ENCODE data around the gene UBB.

UBB gene

GRCh38 chr17:16380640-16381495, at the start of gene UBB:
UBB (plus strand) TSS chr17:16381091; CDS start chr17:16381908, 817 bp downstream.
- Mint-ChIP-seq H3K4me1 (ENCODE audit: low read depth) (peaks cover 45% of the 10 kb centered on the region), H3K9me3 (no peaks in the 10 kb centered on the region), H3K27me3 (no peaks in the 10 kb centered on the region), H3K4me3 (peak within 1 kb of the TSS; percentile 95), H3K36me3 (ENCODE audit: low read depth) (peaks cover 31% of the 10 kb centered on the region), H3K27ac (peak within 1 kb of the TSS; percentile 99)

- Mint-ChIP-seq H3K27ac (no peak overlapping the region), H3K27me3 (no peaks in the 10 kb centered on the region), H3K36me3 (ENCODE audit: low read depth) (peaks cover 14% of the 10 kb centered on the region), H3K4me3 (no peak overlapping the region), H3K9me3 (no peaks in the 10 kb centered on the region), H3K4me1 (ENCODE audit: low read depth) (no peaks in the 10 kb centered on the region)
Measured at GRCh38 chr17:16338391-16338790, 42.5 kb upstream of the UBB start.

- H3K4me1 Mint-ChIP-seq (ENCODE audit: low read depth): no peaks in the 10 kb centered on the region
- H3K36me3 Mint-ChIP-seq (ENCODE audit: low read depth): peaks cover 24% of the 10 kb centered on the region
- H3K27me3 Mint-ChIP-seq: no peaks in the 10 kb centered on the region
- no peak overlapping the region for H3K4me3 Mint-ChIP-seq
- no peak overlapping the region for H3K27ac Mint-ChIP-seq
- no peaks in the 10 kb centered on the region for H3K9me3 Mint-ChIP-seq
Measured at GRCh38 chr17:16339402-16339801, 41.5 kb upstream of the UBB start.

- Mint-ChIP-seq H3K9me3 (no peaks in the 10 kb centered on the region), H3K36me3 (ENCODE audit: low read depth) (peaks cover 24% of the 10 kb centered on the region), H3K27ac (no peak overlapping the region), H3K4me1 (ENCODE audit: low read depth) (no peaks in the 10 kb centered on the region), H3K4me3 (no peak overlapping the region), H3K27me3 (no peaks in the 10 kb centered on the region)
Measured at GRCh38 chr17:16339959-16340358, 40.9 kb upstream of the UBB start.

- H3K4me3 Mint-ChIP-seq: no peak overlapping the region
- peaks cover 30% of the 10 kb centered on the region for H3K36me3 Mint-ChIP-seq (ENCODE audit: low read depth)
- H3K4me1 Mint-ChIP-seq (ENCODE audit: low read depth): no peaks in the 10 kb centered on the region
- H3K27ac Mint-ChIP-seq: no peak overlapping the region
- no peaks in the 10 kb centered on the region for H3K9me3 Mint-ChIP-seq
- no peaks in the 10 kb centered on the region for H3K27me3 Mint-ChIP-seq
Measured at GRCh38 chr17:16342979-16343378, 37.9 kb upstream of the UBB start.

GRCh38 chr17:16343569-16343968, 37.3 kb upstream of the UBB start:
- H3K4me1 Mint-ChIP-seq (ENCODE audit: low read depth): no peaks in the 10 kb centered on the region
- no peaks in the 10 kb centered on the region for H3K27me3 Mint-ChIP-seq
- peaks cover 30% of the 10 kb centered on the region for H3K36me3 Mint-ChIP-seq (ENCODE audit: low read depth)
- H3K9me3 Mint-ChIP-seq: no peaks in the 10 kb centered on the region
- no peak overlapping the region for H3K27ac Mint-ChIP-seq
- no peak overlapping the region for H3K4me3 Mint-ChIP-seq

GRCh38 chr17:16345565-16345964, 35.3 kb upstream of the UBB start:
- Mint-ChIP-seq H3K9me3 (no peaks in the 10 kb centered on the region), H3K27ac (no peak overlapping the region), H3K27me3 (no peaks in the 10 kb centered on the region), H3K36me3 (ENCODE audit: low read depth) (peaks cover 42% of the 10 kb centered on the region), H3K4me3 (no peak overlapping the region), H3K4me1 (ENCODE audit: low read depth) (peaks cover 6% of the 10 kb centered on the region)

GRCh38 chr17:16346721-16347271, 34.1 kb upstream of the UBB start:
- Mint-ChIP-seq H3K9me3 (no peaks in the 10 kb centered on the region), H3K4me3 (no peak overlapping the region), H3K27ac (no peak overlapping the region), H3K4me1 (ENCODE audit: low read depth) (peaks cover 14% of the 10 kb centered on the region), H3K36me3 (ENCODE audit: low read depth) (peaks cover 49% of the 10 kb centered on the region), H3K27me3 (no peaks in the 10 kb centered on the region)

- Mint-ChIP-seq H3K36me3 (ENCODE audit: low read depth) (peaks cover 39% of the 10 kb centered on the region), H3K4me3 (no peak overlapping the region), H3K27ac (no peak overlapping the region), H3K4me1 (ENCODE audit: low read depth) (peaks cover 23% of the 10 kb centered on the region), H3K27me3 (no peaks in the 10 kb centered on the region), H3K9me3 (no peaks in the 10 kb centered on the region)
Measured at GRCh38 chr17:16348586-16348985, 32.3 kb upstream of the UBB start.

- Mint-ChIP-seq H3K4me1 (ENCODE audit: low read depth) (peaks cover 27% of the 10 kb centered on the region), H3K9me3 (no peaks in the 10 kb centered on the region), H3K4me3 (no peak overlapping the region), H3K36me3 (ENCODE audit: low read depth) (peaks cover 31% of the 10 kb centered on the region), H3K27ac (no peak overlapping the region), H3K27me3 (no peaks in the 10 kb centered on the region)
Measured at GRCh38 chr17:16349431-16349830, 31.5 kb upstream of the UBB start.

GRCh38 chr17:16351831-16352230, 29.1 kb upstream of the UBB start:
- Mint-ChIP-seq H3K36me3 (ENCODE audit: low read depth) (peaks cover 31% of the 10 kb centered on the region), H3K9me3 (no peaks in the 10 kb centered on the region), H3K4me3 (peak overlapping the region; percentile 98), H3K4me1 (ENCODE audit: low read depth) (peaks cover 27% of the 10 kb centered on the region), H3K27ac (peak overlapping the region; percentile 95), H3K27me3 (no peaks in the 10 kb centered on the region)

- H3K27ac Mint-ChIP-seq: peak overlapping the region; percentile 95
- no peaks in the 10 kb centered on the region for H3K9me3 Mint-ChIP-seq
- peaks cover 30% of the 10 kb centered on the region for H3K36me3 Mint-ChIP-seq (ENCODE audit: low read depth)
- peak overlapping the region; percentile 98 for H3K4me3 Mint-ChIP-seq
- no peaks in the 10 kb centered on the region for H3K27me3 Mint-ChIP-seq
- H3K4me1 Mint-ChIP-seq (ENCODE audit: low read depth): peaks cover 27% of the 10 kb centered on the region
Measured at GRCh38 chr17:16352303-16352666, 28.6 kb upstream of the UBB start.

GRCh38 chr17:16352667-16353316, 28.1 kb upstream of the UBB start:
- Mint-ChIP-seq H3K4me1 (ENCODE audit: low read depth) (peaks cover 27% of the 10 kb centered on the region), H3K27ac (peak overlapping the region; percentile 95), H3K4me3 (peak overlapping the region; percentile 98), H3K9me3 (no peaks in the 10 kb centered on the region), H3K36me3 (ENCODE audit: low read depth) (peaks cover 26% of the 10 kb centered on the region), H3K27me3 (no peaks in the 10 kb centered on the region)

- Mint-ChIP-seq H3K9me3 (no peaks in the 10 kb centered on the region), H3K27me3 (no peaks in the 10 kb centered on the region), H3K36me3 (ENCODE audit: low read depth) (peaks cover 26% of the 10 kb centered on the region), H3K4me3 (peak within 1 kb of the TSS; percentile 98), H3K27ac (peak within 1 kb of the TSS; percentile 95), H3K4me1 (ENCODE audit: low read depth) (peaks cover 27% of the 10 kb centered on the region)
Measured at GRCh38 chr17:16353317-16354174, 27.3 kb upstream of the UBB start, which contains the start of gene CENPV. CENPV (minus strand) TSS chr17:16353469; CDS start chr17:16353436, 33 bp downstream.

All from stimulated activated naive CD8-positive, alpha-beta T cell treated with anti-CD3 and anti-CD28 coated beads, Interleukin-15, Interleukin-2, amounts not matched to agents 100 ng/mL and 50 ng/mL, for 24 hours (primary cell).